Kidney epithelial cell (primary cell): ENCODE results near the gene TMEM185B. TPM values are rescaled to one million over a fixed set of nuclear protein-coding genes. Genes with fewer than 3 reads are reported as not detected.

Experiments used
- DNase-seq: peaks from one replicate; pipeline ENCODE4 v3.0.0-alpha.2; 2010; ENCODE audit warnings: low read depth
- H3K27me3 ChIP-seq: 2 replicates; pipeline ENCODE4 v1.6.0; 2011; ENCODE audit warnings: low read length; ENCODE audit not compliant: control insufficient read depth, insufficient read depth
- H3K36me3 ChIP-seq: 2 replicates; pipeline ENCODE4 v1.5.1; 2011; ENCODE audit warnings: low read length; ENCODE audit not compliant: control insufficient read depth, insufficient read depth
- H3K4me3 ChIP-seq: 2 replicates; pipeline ENCODE4 v1.5.1; 2011; ENCODE audit warnings: low read depth, mild to moderate bottlenecking, control low read depth, low read length
- total RNA-seq: library from RNA; depleted of rRNA; stranded (reverse); fragments of >200 nt; gene quantifications from 2 replicates; pipeline ENCODE4 v1.2.3, GENCODE V29; 2015
- TF ChIP-seq, protein P1 (sequence below): IDR thresholded peaks from 2 replicates; pipeline ENCODE4 v1.5.1; 2011; ENCODE audit warnings: mild to moderate bottlenecking, moderate library complexity, low read length, control low read depth, inconsistent platforms; ENCODE audit not compliant: insufficient read depth, poor library complexity, severe bottlenecking

The TMEM185B gene
- total RNA-seq, 1 donor from 2014 or later, result 45.2 TPM

GRCh38 chr2:120189189-120189588, 34.0 kb downstream of the TMEM185B start:
- TF ChIP-seq, protein P1, sequence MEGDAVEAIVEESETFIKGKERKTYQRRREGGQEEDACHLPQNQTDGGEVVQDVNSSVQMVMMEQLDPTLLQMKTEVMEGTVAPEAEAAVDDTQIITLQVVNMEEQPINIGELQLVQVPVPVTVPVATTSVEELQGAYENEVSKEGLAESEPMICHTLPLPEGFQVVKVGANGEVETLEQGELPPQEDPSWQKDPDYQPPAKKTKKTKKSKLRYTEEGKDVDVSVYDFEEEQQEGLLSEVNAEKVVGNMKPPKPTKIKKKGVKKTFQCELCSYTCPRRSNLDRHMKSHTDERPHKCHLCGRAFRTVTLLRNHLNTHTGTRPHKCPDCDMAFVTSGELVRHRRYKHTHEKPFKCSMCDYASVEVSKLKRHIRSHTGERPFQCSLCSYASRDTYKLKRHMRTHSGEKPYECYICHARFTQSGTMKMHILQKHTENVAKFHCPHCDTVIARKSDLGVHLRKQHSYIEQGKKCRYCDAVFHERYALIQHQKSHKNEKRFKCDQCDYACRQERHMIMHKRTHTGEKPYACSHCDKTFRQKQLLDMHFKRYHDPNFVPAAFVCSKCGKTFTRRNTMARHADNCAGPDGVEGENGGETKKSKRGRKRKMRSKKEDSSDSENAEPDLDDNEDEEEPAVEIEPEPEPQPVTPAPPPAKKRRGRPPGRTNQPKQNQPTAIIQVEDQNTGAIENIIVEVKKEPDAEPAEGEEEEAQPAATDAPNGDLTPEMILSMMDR, result no peak
- H3K4me3 ChIP-seq, result no peak overlapping the region
- no peaks in the 10 kb centered on the region for H3K36me3 ChIP-seq
- H3K27me3 ChIP-seq, result no peaks in the 10 kb centered on the region
- no peak for DNase-seq

DNA sequence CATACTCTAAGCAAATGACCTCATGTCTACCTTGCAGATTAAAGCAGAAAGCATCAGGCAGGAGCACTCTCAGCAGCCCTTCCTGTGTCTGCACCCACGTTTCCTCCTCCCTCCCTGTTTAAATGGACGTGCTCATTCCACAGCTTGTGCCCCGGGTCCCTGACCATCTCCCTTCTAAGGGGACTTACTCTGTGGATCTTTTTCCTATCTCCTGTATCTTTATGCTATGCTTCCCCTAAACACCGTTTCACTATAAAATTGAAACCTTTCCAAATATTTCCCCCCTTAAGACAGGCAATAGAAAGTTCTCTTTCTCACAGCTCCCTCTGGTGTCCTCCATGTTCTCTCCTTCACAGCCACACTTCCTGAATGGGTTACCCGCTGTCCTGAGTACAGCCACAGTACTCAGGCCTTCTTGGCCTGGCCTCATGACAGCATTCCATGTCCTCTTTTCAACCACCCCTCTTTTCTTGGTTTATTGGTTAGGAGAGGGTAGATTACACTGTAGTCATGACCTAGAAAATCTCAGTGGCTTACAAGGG, 41.1 kb downstream of the TMEM185B start:
- Histone ChIP-seq H3K27me3 (no peaks in the 10 kb centered on the region), H3K4me3 (no peak overlapping the region), H3K36me3 (no peaks in the 10 kb centered on the region)
- TF ChIP-seq, protein P1, result no peak
- DNase-seq, result no peak

GRCh38 chr2:120180066-120180465, 43.1 kb downstream of the TMEM185B start:
- Histone ChIP-seq H3K4me3 (no peak overlapping the region), H3K36me3 (no peaks in the 10 kb centered on the region), H3K27me3 (no peaks in the 10 kb centered on the region)
- TF ChIP-seq, protein P1, result no peak
- DNase-seq, result no peak

DNA sequence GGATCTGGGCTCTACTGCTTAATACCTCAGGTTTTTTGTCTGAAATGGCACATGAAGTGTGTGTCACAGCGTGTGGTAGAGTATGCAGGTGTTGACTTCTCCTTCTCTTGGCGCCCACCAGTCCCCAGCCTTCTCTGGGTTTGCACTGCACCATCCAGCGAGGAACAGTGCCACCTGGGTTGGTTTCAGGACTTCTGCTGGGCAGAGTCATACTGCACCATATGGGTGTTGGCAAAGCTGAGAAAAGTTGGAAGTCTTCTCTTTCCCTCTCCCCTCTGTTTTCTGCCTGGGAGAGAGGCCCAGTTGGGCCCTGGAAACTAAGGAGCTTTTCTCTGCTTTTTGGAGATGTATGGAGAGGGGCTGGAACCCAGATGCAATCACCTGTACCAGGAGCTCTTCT, 43.8 kb downstream of the TMEM185B start:
- Histone ChIP-seq H3K36me3 (no peaks in the 10 kb centered on the region), H3K4me3 (no peak overlapping the region), H3K27me3 (no peaks in the 10 kb centered on the region)
- no peak for DNase-seq
- TF ChIP-seq, protein P1, result no peak

GRCh38 chr2:120177973-120178372, 45.2 kb downstream of the TMEM185B start:
- TF ChIP-seq, protein P1, result no peak
- DNase-seq, result no peak
- H3K4me3 ChIP-seq, result no peak overlapping the region
- H3K27me3 ChIP-seq, result no peaks in the 10 kb centered on the region
- H3K36me3 ChIP-seq, result no peaks in the 10 kb centered on the region

- no peak overlapping the region for H3K4me3 ChIP-seq
- TF ChIP-seq, protein P1, result no peak
- H3K27me3 ChIP-seq, result no peaks in the 10 kb centered on the region
- DNase-seq, result no peak
- H3K36me3 ChIP-seq, result no peaks in the 10 kb centered on the region
Measured at GRCh38 chr2:120177001-120177621, 46.1 kb downstream of the TMEM185B start.
